Left lobe of liver (tissue), 2 donors: ENCODE measurements around the gene NDUFS2. TPM values are rescaled to one million over a fixed set of nuclear protein-coding genes. Genes with fewer than 3 reads are reported as not detected.

Experiments used
- ATAC-seq: fragments of 200-7000 bp; cut with Tn5 transposase; one replicate; pipeline ENCODE4 v1.9.1; 2020; ENCODE audit warnings: mild to moderate bottlenecking, moderate library complexity
- DNase-seq: peaks from one replicate; pipeline ENCODE4 v3.0.0-alpha.2; 2020; ENCODE audit warnings: low spot score
- total RNA-seq: library from RNA; stranded (reverse); gene quantifications from one replicate; pipeline ENCODE4 v1.2.1, GENCODE V29; 2021
- donor health status: DM: no; HTN: no; CAD: no; lungs with moderate emphysema.
- donor health status: DM: no; HTN: yes; CAD: no.

The NDUFS2 gene
- total RNA-seq, 1 donor from 2014 or later: 106 TPM

DNA sequence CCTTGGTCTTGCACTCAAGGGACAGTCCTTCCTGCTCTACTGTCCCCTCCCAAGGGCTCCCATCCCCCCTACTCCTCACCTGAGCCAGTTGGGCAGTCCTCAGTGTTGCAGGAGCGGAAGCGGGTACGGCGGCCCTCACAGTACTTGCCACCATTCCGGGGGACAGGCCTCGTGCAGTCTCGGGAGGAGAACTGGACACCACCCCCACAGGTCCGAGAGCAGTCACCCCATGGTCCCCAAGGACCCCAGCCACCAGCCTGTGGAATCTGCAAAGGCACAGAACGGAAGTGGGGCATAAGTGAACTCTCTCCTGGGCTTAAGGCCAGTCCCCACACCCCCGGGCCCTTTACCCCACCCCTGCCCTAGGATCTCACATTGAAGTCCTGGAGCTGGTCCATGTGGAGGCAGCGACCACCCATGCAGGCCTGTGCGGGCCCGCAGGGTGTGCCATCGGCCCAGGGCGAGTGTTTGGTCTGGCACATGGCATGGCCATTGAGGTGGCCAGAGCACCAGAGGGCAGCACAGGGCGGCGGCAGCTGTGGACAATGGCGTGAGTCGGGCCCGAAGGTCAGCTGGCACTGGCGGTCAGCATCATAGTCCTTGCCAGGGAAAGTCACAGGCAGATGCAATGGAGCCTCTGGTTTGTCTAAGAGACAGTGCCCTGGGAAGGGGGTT is 8.5 kb upstream of the NDUFS2 start:
- ATAC-seq (peak; percentile 91), DNase-seq (peak; percentile 94)

DNA sequence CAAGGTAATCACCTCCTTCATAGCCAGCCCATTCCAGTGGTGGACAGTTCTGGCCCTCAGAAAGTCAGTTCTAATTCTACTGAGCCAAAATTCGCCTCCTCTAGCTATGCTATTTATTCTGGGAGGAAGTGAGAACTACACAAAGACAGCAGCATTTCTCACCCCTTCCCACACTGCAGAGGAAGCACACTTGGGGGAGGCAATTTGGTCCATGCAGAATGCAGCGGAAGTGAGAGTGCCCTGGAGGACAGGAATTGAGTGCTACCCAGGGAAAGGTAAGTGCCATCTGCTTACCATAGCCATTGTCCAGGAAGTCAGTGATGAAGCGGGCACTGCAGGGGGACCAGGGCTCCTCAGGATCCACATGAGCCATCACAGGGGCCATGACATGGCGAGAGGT is 7.0 kb upstream of the NDUFS2 start:
- no peak for DNase-seq
- ATAC-seq: no peak

DNA sequence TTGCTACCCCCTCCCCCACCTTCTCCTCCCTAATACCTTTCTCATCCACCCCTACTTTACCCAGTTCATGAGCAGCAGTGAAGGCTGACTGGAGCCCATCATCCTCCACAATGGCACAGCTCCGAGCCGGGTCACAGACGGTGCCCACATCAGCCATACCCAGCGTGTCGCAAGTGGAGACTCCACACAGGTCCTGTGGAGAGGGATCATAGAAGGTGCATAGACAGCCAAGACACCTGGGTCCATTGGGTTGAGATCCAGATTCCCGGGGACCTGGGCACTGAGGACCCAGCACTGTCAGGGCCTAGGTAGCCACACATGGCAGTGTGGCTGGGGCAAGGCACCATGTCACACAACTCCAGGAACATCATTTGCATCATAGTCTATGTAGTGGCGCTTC is 6.1 kb upstream of the NDUFS2 start:
- DNase-seq (no peak), ATAC-seq (no peak)

DNA sequence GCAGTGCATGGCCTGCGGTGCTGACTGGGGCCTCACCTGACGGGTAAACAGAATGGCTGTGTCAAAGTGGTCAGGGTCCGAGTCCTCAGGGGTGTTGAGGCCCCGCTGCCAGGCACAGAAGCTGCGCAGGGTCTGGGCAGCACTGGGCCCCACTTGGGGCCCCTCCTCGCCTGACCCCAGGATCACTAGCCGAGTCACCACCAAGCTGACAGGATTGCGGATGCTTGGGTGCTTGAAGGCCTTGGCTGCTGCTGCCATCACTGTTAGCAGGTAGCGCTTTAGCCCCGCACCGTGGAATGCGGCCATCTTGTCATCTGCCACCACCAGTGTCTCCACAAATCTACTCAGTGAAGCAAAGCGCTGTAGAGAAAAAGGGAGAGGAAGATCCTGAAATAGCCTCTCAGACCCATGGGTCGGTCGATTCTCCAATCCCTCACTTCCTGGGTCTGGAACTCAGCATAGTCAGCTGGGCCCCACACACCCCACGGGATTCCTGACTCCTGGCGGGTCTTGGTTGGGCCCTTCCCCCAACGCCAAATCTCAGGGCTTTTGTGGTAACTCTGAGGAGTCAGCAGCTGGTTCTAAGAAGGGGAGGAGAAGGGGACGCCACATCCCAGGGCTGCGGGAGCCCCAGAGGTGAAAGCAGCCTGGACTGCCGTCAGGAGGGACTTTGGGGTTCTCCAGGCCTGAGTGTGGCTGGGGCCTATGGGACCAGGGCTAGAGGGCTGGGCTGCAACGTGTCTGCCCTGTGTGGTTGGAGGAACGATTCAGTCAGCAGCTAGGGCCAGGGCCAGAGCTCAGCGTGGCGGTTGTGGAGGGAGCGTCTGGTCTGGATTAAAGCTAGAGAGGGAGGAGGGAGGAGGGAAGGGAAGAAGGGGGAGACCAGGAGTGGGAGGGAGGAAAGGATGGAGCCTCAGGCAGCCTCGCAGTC is 5.4 kb upstream of the NDUFS2 start:
- DNase-seq (no peak), ATAC-seq (no peak)

DNA sequence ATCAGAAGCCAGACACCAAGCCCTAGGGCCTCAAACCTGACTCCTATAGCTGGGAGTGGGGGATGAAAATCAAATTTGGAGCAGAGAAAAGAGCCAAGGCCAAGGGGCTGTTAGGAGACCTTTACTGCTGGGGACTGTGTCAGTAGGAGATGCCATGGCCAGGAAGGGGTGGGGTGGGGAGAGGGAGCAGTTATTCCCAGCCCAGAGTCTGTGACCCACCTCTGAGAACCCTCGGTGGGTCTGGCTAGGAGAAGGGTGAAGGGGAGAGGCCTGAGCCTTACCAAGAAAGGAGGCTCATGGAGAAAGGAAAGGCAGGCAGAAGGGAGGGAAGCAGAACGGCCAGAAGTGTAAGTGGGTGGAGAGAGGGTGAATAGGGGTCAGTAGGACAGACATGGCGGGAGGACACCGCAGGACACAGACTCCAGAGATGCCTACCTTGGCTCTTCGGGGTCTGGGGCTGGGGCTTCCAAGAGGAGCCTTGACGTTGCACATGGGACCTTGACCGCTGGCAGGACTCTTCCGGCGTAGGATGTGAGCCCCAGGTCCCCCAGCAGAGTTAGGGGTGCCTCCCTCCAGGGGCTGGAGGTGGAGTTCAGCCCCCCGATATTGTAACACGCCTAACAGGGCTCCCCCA is 4.5 kb upstream of the NDUFS2 start:
- no peak for DNase-seq
- ATAC-seq: no peak

DNA sequence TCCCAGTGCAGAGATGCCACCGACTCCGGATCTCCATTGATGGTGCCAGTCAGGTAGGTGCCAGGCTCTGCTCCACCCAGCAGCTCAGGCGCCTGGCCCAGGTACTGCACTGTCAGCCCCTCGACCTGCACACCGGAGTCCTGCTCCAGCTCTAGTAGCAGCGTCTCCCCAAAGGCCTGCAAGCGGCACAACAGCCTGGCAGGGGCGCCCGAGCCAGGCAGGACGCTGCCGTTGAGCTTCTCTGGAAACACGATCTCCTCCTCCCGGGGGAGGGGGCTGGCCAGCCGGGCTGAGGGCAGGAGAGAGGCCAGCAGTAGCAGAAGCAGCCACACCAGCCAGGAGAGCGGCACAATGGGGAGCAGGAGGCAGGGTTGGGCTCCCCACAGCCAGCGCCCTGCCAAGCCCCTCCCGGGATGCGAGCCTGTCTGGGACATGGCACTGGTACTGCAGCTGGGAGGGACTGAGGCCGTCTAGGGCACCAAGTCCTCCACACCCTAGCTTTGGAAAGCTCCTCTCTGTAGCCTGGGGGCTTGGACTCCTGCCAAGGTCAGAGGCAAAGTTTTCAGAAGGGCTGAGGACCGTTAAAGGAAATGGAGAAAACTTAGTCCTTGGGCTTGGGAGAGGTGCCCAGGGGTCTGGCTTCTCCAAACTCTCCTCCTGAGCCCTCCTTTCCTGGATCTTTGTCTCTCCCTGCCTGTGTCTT is 3.8 kb upstream of the NDUFS2 start:
- no peak for DNase-seq
- no peak for ATAC-seq

DNA sequence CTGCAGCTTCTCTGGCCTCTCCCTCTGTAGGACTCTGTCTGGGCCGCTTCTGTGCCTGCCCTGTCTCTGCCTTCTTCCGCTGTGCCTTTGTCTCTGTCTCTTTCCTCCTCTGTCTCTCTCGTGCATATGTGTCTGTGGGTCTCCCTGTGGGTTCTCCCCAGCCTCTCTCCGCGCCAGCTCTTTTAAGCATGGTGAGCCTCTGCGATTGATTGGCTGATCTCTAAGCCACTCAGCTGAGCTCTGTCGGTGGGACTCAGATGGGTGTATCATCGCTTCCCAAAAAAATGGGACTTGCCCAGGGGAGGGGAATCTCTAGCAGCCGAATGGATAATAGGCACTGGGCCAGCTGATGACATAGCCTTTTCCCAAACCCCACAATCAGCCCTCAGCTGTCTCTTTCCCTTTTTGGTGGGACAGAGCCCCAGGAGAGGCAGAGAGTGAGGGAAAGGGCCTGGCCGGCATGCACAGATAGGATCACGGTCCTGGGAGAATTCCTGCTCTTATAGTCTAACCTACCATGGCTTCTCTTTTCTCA is 3.2 kb upstream of the NDUFS2 start, which contains the start of gene ADAMTS4:
ADAMTS4 (minus strand) TSS at position 158 of the 535 bp plus-strand sequence. CDS start 427 bp downstream, outside the sequence.
- DNase-seq: no peak

DNA sequence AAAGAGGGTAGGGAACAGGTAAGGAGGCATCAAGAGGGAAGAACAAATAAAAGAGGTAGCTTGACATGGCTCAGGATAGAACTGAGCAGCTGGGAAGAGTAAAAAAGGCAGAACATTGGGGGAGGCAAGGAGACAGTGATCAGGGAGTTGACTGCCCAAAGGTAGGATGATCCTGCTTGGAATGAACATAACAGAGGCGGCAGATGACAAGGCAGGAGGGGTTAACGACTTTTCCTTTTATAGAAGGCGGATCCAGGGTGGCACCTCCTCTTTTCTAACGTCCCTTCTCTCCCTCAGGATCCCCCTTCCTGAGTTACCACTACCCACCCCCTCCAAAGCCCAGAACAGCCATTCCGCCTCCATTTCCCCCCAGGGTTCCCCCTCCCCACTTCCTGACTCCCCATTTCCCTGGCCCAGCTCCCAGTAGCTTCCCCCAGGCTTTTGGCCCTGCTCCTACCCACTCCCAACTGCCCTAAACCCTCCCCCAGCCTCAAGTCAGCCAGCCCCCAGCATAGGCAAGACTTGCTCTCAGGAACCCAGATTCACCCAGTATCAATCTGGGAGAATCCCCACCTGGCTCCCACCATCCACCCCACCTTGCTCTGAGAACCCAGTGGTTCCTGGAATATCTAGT is 2.5 kb upstream of the NDUFS2 start:
- ATAC-seq (no peak), DNase-seq (no peak)

More for the DNA sequence above, 3.2 kb upstream of the NDUFS2 start, which contains the start of gene ADAMTS4:
- no peak for ATAC-seq

DNA sequence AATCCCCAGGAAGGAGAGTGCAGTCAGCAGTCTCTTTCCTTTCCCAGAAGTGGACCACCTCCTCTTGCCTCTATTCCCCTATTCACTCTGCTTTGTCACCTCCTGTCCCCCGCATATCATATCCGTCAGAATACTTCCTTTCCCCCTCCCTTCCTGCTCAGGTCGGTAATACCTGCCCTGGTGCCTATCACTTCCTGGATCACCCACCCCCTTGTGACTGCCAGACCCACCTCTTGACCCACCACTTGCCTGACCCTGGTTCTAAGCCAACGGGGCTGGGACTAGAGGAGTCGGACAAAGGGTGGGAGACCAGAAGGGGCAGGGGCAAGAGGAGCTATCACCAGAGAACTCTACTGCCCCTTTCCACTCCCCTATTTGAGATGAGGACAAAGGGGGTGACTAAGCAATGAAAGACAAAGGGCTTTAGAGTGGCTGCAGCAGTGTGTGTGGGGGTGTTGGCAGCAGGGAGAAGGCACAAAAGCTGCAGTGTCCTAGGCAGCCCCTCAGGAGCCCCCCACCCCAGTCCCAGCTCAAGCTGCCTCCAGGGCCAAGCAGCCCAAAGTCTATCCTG is 1.7 kb upstream of the NDUFS2 start:
- ATAC-seq: no peak
- DNase-seq: no peak

DNA sequence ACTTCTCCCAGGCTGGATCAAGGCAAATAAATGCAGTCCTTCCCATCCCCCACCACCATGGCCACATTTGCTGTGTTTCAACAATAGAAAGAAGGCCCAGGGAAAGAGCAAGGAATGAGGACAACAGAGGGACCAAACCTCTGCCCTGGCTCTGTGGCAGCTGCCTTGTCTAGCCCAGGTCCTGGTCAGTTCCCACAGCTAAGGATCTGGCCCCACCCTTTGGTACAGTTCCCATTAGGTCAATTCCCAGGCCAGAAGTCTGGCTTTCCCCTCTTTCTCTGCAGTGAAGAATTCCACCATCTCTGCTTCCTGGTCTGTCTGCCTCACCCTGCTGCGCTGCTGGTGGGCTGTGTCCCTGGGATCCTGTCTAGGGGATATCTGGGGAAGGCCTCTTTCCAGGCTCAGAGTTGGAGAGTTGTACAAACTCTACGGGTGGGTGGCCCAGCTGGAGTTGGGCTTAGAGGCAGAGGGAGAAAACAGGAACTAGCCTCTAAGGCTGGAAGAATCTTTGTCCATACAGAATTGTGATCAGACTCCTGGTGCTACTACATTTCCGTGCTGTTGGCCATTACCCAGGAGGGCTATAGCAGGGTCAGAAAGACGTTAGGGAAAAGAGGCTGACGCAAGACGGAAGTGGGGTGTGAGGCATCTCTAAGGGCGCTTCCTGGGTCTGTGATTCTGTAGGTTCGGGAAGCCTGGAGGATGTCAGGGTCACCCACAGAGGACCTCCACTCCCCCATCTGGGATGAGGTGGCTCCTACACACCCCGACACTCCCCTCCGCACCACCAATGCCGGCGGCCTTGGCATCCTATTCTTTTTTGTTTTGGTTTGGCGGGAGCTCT is 953 bp upstream of the NDUFS2 start:
- DNase-seq: no peak
- ATAC-seq: peak; percentile 15

DNA sequence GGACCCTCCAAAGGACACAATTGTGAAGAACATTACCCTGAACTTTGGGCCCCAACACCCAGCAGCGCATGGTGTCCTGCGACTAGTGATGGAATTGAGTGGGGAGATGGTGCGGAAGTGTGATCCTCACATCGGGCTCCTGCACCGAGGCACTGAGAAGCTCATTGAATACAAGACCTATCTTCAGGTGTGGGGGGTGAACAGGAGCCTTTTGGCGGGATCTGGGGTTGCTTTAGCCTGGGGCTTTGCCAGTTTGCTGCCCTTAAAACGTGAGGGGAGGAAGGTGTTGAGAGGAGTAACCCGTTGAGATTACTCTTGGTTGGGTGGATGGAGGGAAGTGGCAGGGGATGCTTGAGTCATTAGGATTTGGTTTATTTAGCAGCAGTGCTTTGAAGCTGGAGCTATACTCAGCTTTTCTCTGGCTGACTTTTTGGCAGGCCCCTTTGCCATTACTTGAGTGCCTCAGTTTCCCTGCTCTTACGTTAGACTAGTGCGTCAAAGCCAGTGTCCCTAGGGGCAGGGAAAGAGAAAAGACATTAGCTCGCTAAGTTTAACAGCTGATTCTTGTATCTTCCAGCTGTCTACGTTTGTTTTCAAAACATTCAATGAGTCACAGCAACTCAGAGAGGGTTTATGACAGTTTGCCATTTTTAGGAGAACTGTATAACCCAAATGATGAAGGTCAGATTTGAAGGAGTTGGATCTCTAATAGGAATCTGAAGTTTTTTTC is 4.4 kb downstream of the NDUFS2 start:
- ATAC-seq: no peak
- DNase-seq: no peak

DNA sequence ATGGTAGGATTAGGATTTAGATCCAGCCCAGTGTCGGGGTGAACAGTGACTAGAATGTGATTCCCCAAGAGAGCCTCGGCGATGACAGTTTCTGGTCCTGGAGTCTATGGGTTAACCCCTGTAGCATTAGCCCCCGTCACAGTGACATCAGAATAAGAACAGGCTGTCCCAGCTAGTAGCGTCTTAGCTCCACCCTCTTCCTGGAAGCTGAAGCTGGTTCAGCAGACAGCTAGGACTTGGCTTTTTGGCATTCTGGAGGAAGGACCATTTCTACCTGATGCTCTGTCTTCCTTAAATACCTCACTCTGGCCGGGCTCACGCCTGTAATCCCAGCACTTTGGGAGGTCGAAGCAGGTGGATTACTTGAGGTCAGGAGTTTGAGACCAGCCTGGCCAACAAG is 5.0 kb downstream of the NDUFS2 start:
- DNase-seq (no peak), ATAC-seq (peak; percentile 27)

DNA sequence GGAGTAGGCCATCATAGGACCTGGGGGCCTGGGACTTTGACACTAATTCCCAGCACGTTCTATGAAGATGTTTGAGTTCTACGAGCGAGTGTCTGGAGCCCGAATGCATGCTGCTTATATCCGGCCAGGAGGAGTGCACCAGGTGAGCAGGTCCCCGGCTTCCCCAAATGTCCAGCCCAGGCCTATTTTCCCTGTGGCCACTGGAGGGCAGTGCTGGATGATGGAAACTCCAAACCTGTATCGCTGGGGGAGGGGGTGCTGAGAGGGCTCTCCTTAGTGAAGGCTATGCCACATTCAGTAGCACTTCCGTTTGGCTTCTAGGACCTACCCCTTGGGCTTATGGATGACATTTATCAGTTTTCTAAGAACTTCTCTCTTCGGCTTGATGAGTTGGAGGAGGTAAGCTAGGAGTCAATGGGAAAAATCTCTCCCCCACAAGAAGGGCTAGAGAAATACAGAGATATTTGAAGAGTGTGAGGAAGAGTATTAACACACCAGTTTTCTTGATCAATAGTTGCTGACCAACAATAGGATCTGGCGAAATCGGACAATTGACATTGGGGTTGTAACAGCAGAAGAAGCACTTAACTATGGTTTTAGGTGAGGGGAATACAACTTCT is 7.7 kb downstream of the NDUFS2 start:
- DNase-seq: peak; percentile 85

DNA sequence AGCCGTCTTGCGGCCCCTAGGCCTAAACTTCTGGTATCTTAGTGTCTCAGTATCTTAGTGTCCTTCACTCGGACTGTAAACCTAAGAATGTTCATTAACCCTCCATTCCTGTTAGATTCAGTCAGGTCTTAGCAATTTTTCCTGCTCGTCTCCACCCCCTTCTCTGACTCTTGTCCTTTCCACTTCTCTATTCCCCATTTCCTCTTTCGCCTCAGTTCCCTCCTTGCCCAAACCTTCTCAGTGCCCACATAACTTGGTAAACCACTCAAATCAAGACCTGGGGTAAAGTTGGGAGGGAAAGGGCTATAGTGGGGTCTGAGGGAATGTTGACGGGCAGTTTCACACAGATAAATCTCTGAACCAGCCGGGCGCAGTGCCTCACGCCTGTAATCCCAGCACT is 12.2 kb downstream of the NDUFS2 start:
- DNase-seq (no peak), ATAC-seq (no peak)

More for the DNA sequence above, 7.7 kb downstream of the NDUFS2 start:
- ATAC-seq: peak; percentile 99

DNA sequence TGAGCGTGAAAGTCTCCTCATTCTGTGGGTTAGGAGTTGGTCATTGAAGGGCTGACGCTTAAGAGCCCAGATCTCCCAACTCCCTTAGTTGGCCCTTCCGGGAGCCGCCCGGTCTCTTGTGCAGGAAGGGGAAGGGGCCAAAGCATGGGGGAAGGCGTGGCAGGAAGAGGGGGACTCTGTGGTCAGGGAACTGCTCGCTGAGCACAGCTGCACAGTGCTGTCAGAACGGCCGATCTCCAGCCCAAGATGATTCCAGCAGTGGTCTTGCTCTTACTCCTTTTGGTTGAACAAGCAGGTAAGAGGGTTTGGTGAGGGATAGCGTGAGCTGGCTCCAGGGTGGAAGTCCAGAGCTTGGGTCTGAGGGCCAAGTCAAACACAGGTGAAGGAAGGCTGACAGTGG is 12.9 kb downstream of the NDUFS2 start, which contains the start of gene FCER1G:
FCER1G (plus strand) TSS at position 220 of the 400 bp plus-strand sequence; CDS start at position 247, 27 bp downstream.
- DNase-seq (no peak), ATAC-seq (peak; percentile 3)

DNA sequence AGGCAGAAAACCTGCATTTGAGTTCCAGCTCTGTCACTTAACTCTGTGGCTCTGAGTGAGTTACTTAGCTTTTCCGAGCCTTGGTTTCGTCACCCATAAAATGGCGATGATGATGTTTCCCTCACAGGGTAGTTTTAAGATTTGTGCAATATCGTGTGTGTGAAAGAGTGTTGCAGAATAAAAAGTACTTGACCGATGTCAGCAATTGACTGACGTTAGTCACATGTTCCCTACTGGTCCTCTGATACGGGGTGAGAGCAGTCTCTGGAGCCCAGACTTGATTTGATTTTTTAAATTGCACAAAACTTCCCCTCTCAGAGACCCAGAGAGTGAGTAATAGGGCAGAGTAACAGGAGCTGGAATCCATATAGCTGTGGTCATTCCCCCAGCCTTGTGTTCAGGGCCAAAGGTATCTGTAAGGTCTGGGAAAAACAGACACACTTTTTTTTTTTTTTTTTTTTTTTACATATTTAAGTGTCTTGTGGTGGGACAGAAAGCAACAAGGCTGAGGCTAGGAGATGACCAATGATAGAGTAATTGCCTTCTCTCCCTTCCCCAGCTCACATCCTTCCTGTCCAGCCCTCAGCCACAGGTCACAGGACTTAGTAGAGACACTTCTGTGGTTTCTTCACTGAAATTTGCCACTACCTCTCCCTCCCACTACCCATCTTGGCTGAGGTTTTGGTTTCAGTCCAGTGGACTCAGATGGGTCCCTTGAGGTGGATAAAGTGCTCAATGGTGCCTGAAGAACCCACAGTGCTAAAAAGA is 15.0 kb downstream of the NDUFS2 start:
- DNase-seq (no peak), ATAC-seq (peak; percentile 54)

DNA sequence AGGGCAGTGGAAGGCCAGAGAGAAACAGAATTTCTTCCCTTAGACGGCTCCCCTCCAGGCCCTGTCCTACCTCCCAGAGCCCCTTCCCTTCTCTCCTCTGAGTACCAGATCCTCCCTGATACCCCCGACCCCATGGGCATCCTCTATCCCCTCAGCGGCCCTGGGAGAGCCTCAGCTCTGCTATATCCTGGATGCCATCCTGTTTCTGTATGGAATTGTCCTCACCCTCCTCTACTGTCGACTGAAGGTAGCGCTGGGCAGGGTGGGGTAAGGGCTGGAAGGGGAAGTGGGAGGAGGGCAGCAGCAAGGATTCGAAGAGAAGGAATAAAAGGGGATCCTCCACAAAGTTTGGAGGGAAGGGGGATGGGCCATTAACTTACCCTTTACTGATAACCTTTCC is 15.7 kb downstream of the NDUFS2 start:
- DNase-seq: no peak

More for the DNA sequence above, 15.7 kb downstream of the NDUFS2 start:
- ATAC-seq: no peak
